ENCODE results near the gene IQCK.
"Not testable (repeated sequence)": the region's sequence is repeated elsewhere in the genome, so short reads cannot be mapped to it uniquely, and the experiment has no call there.

Gene IQCK

GRCh38 chr16:19757026-19757425 lies 39.0 kb downstream of the IQCK start:
- DNase-seq (ENCODE audit: low read depth, low spot score): peak; percentile 12

- no peak for DNase-seq (ENCODE audit: low read depth, low spot score)
Measured at GRCh38 chr16:19757762-19758595, 39.9 kb downstream of the IQCK start.

- DNase-seq (ENCODE audit: low read depth, low spot score): no peak
Measured at GRCh38 chr16:19760356-19761060, 42.4 kb downstream of the IQCK start.

- DNase-seq (ENCODE audit: low read depth, low spot score): no peak
Measured at GRCh38 chr16:19765860-19766553, 47.9 kb downstream of the IQCK start.

- no peak for DNase-seq (ENCODE audit: low read depth, low spot score)
Measured at GRCh38 chr16:19766554-19766884, 48.4 kb downstream of the IQCK start.

GRCh38 chr16:19766988-19767387 lies 48.9 kb downstream of the IQCK start:
- DNase-seq (ENCODE audit: low read depth, low spot score): no peak

GRCh38 chr16:19767497-19767896 lies 49.4 kb downstream of the IQCK start:
- no peak for DNase-seq (ENCODE audit: low read depth, low spot score)

GRCh38 chr16:19769239-19769638 lies 51.2 kb downstream of the IQCK start:
- no peak for DNase-seq (ENCODE audit: low read depth, low spot score)

GRCh38 chr16:19771040-19771439 lies 53.0 kb downstream of the IQCK start:
- DNase-seq (ENCODE audit: low read depth, low spot score): no peak

GRCh38 chr16:19771796-19772195 lies 53.7 kb downstream of the IQCK start:
- DNase-seq (ENCODE audit: low read depth, low spot score): no peak

- no peak for DNase-seq (ENCODE audit: low read depth, low spot score)
Measured at GRCh38 chr16:19774024-19774423, 56.0 kb downstream of the IQCK start.

GRCh38 chr16:19776147-19776546 lies 58.1 kb downstream of the IQCK start:
- no peak for DNase-seq (ENCODE audit: low read depth, low spot score)

- DNase-seq (ENCODE audit: low read depth, low spot score): no peak
Measured at GRCh38 chr16:19776565-19776964, 58.5 kb downstream of the IQCK start.

- no peak for DNase-seq (ENCODE audit: low read depth, low spot score)
Measured at GRCh38 chr16:19780321-19780720, 62.2 kb downstream of the IQCK start.

- DNase-seq (ENCODE audit: low read depth, low spot score): no peak
Measured at GRCh38 chr16:19781226-19781625, 63.2 kb downstream of the IQCK start.

GRCh38 chr16:19783363-19784182 lies 65.5 kb downstream of the IQCK start:
- DNase-seq (ENCODE audit: low read depth, low spot score): no peak

- DNase-seq (ENCODE audit: low read depth, low spot score): no peak
Measured at GRCh38 chr16:19784183-19784736, 66.2 kb downstream of the IQCK start.

GRCh38 chr16:19785081-19785480 lies 67.0 kb downstream of the IQCK start:
- no peak for DNase-seq (ENCODE audit: low read depth, low spot score)

GRCh38 chr16:19785512-19786130 lies 67.5 kb downstream of the IQCK start:
- no peak for DNase-seq (ENCODE audit: low read depth, low spot score)

GRCh38 chr16:19801369-19801768 lies 83.3 kb downstream of the IQCK start:
- DNase-seq (ENCODE audit: low read depth, low spot score): not testable (repeated sequence)

GRCh38 chr16:19801824-19802223 lies 83.8 kb downstream of the IQCK start:
- DNase-seq (ENCODE audit: low read depth, low spot score): not testable (repeated sequence)
